ENCODE measurements around the gene INHBC.

Gene INHBC

DNA sequence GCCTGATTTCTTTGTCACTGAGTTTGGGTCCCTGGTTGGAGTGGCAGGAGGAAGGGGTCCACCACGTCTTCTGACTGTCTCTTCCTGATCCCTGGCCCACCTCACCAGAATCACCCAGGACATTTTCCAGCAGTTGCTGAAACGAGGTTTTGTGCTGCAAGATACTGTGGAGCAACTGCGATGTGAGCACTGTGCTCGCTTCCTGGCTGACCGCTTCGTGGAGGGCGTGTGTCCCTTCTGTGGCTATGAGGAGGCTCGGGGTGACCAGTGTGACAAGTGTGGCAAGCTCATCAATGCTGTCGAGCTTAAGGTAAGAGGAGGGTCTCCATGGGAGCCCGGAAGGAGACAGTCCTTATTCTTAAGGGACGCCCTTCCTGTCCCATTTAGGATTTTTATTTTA lies 65.6 kb downstream of the INHBC start:
- H3K27ac ChIP-seq (ENCODE audit: low read length) = no peak overlapping the region
- H3K36me3 ChIP-seq (replicated peaks; ENCODE audit: low read depth, low read length) = peaks cover 58% of the 10 kb centered on the region
- TF ChIP-seq, protein P1, sequence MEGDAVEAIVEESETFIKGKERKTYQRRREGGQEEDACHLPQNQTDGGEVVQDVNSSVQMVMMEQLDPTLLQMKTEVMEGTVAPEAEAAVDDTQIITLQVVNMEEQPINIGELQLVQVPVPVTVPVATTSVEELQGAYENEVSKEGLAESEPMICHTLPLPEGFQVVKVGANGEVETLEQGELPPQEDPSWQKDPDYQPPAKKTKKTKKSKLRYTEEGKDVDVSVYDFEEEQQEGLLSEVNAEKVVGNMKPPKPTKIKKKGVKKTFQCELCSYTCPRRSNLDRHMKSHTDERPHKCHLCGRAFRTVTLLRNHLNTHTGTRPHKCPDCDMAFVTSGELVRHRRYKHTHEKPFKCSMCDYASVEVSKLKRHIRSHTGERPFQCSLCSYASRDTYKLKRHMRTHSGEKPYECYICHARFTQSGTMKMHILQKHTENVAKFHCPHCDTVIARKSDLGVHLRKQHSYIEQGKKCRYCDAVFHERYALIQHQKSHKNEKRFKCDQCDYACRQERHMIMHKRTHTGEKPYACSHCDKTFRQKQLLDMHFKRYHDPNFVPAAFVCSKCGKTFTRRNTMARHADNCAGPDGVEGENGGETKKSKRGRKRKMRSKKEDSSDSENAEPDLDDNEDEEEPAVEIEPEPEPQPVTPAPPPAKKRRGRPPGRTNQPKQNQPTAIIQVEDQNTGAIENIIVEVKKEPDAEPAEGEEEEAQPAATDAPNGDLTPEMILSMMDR (IDR thresholded peaks at IDR 0.05; ENCODE audit: low read depth, low read length) = no peak
- TF ChIP-seq EZH2phosphoT487 (IDR thresholded peaks at IDR 0.05; ENCODE audit: low read depth) = no peak
- H3K4me3 ChIP-seq (ENCODE audit: low read length) = no peak overlapping the region
- H3K4me2 ChIP-seq (ENCODE audit: low read length) = no peak overlapping the region
- H3K9ac ChIP-seq (ENCODE audit: low read length) = no peak overlapping the region
- no peak overlapping the region for H2AFZ ChIP-seq (ENCODE audit: low read depth, low read length)
- no peaks in the 10 kb centered on the region for H3K27me3 ChIP-seq (ENCODE audit: low read depth, low read length)
- no peaks in the 10 kb centered on the region for H4K20me1 ChIP-seq (ENCODE audit: insufficient read depth, low read length)
- H3K9me3 ChIP-seq (ENCODE audit: insufficient read depth, low read length) = no peaks in the 10 kb centered on the region
- H3K4me1 ChIP-seq (ENCODE audit: low read length) = no peaks in the 10 kb centered on the region
- peaks cover 4% of the 10 kb centered on the region; the same call in 1 of the 2 replicates for H3K79me2 ChIP-seq (ENCODE audit: low read length)
